H54 (cell line): ENCODE results near the gene OSBPL5.

Experiments used
- DNase-seq: peaks from one replicate; pipeline ENCODE4 v3.0.0; 2011; ENCODE audit warnings: low spot score, mixed read lengths; ENCODE audit not compliant: insufficient read length
- FAIRE-seq: peaks from 3 replicates; lab custom pipeline; 2011; peaks lifted over from hg19 to GRCh38; lab: Jason Lieb, UNC
- POLR2A ChIP-seq: IDR thresholded peaks from 2 replicates; pipeline ENCODE4 v1.6.1; 2011; ENCODE audit warnings: low read depth, mild to moderate bottlenecking, low read length

OSBPL5 gene

DNA sequence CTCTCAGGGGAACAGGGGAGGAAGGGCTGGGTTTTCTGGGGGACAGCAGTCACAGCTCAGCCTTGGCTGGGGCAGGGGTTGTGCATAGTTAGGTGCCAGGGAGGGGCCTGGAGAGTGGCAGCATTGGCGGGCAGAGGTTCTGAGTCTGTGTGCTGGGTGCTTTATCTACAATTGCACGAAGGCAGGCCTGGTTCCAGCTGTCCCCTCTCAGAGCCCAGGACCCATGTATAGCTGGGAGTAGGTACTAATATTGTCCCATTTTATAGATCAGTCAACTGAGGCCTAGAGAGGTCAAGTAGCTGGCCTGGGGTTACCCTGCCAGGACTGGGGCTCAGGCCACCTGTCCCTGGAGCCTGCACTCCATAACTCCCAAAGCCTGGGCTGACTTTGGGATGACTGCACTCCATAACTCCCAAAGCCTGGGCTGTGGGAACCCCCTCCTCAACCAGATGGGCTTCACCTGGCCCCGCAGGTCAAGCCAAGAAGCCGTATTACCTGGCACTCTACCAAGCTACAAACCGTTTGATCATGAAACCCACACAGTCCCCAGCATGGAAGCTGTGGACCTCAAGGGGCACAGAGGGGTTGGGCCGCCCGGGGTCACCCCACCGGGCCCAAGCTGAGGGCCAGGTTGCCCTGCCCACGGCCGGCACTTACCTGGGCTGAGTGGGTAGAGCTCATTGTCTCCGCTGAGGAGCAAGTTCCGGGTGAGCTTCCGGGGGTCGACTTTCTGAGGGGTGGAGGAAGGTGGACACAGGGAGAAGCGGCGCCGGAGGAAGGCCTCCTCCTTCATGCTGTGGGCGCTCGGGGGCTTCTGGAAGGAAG lies 36.5 kb downstream of the OSBPL5 start:
- TF ChIP-seq POLR2A = no peak
- DNase-seq = no peak
- no peak for FAIRE-seq

DNA sequence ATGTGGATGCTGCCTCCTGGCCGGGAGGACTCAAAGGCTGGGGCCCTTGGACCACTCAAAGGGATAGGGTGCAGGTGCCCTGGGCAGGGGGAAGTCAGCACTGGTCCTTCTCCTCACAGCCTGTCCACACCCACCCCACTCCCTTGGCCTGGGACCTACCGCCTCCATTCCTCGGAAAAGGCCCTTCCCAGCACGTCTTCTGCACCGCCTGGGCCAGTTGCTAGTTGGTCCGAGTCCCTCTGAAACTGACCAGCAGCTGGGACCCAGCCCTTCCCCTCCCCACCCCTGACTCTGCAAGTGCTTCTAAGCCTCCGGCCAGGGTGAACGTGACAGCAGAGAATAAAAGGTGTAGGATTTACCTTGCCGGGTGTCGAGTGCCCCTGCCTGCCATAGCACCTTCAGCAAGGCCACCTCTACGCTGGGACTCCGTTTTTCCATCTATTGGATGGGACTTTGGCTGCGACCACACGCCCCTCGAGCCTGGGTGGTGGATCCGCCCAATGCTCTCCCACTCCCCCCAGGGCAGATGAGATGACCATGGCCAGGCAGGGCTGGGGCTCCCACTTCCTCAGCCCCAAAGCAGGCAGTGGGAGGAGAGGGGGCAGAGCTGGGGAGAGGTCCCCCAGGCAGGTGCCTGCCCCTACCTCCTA lies 37.3 kb downstream of the OSBPL5 start:
- DNase-seq (no peak), FAIRE-seq (no peak)
- TF ChIP-seq POLR2A = no peak

DNA sequence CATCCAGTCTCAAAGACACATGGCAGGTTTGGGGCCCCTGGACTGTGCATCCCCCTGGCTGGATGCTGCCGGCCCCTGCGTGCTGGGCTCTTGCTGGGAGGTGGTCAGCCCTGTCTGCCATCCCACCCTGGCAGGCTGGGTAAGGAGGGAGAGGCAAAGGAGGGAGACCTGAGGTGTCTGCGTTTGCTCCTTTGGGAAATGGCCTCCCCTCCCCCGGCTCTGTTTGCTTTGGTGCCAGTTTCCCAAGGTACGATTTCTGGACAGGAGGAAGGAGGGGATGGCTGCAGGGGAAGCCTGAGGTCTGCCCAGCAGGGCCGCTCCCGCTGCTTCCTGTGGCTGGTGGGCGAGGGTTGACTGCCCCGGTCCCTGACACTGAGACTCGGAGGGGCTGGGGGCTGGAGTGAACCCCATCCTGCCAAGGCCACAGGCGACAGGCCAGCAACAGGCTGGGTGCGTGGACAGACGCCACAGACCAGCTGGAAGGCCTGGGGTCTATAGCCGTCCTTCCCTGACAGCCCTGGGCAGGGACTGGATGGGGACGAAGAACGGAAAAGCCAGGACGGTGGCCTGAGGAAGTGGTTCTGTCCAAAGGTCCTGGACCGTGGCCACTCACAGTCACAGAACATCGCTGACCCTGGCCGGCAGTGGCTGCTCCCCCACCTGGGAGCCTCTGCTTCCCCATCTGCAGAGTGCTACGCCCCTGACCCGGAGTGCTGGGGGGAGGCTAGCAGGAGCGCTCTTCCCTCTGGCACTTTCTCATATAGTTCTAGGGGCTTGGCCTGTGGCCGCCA lies 38.0 kb downstream of the OSBPL5 start:
- DNase-seq = no peak
- no peak for FAIRE-seq

GRCh38 chr11:3126207-3126865 lies 38.8 kb downstream of the OSBPL5 start:
- DNase-seq (no peak), FAIRE-seq (no peak)
- TF ChIP-seq POLR2A = no peak

More for the DNA sequence above, 38.0 kb downstream of the OSBPL5 start:
- TF ChIP-seq POLR2A = no peak

GRCh38 chr11:3124821-3125220 lies 40.3 kb downstream of the OSBPL5 start:
- TF ChIP-seq POLR2A = no peak
- DNase-seq (no peak), FAIRE-seq (no peak)

DNA sequence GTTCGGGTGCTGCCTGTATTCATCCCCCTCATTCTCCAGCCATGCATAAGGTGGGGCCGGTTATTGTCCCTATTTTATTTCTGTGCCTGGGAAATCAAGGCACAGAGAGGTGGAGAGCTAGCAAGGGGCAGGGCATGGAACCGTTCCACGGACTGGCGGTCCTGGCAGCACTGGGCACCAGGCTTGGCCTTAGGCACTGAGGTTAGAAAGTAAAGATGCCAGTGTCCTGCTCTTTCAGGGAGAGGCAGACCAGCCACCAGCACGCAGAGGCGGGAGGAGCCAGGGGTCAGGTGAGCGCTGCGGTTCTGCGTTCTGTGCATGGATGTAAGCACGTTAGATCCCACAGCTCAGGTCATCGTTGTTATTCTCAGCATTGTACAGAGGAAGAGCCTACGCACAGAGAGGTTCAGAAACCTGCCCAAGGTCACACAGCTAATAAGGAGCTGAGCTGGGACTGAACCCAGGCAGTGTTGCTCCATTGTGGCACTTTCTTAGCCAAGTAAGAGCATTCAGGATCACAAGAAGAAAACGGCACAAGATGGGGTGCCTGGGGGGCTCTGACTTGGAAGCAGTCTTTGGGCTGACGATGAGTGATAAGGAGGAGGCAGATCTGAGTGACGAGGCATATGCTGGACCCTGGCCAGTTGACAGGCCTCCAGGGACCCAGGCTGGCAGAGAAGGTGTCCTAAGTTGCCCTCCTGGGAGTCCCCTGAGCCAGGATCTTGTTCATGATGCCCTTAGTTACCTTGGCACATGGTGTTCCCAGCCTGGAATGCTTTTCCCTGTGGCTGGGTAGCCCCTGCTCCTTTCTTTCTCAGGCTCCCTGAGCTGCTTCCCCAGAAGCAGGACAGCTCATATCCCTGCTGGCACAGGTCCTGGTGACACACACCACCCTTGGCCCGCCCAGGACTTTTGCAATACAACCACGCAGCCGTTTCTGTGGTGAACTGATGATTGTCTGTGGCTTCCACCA lies 41.1 kb downstream of the OSBPL5 start:
- FAIRE-seq = peak; percentile 64
- TF ChIP-seq POLR2A = no peak
- DNase-seq = peak; percentile 89

- FAIRE-seq (no peak), DNase-seq (no peak)
- TF ChIP-seq POLR2A = no peak
Measured at GRCh38 chr11:3123305-3123704, 41.8 kb downstream of the OSBPL5 start.

DNA sequence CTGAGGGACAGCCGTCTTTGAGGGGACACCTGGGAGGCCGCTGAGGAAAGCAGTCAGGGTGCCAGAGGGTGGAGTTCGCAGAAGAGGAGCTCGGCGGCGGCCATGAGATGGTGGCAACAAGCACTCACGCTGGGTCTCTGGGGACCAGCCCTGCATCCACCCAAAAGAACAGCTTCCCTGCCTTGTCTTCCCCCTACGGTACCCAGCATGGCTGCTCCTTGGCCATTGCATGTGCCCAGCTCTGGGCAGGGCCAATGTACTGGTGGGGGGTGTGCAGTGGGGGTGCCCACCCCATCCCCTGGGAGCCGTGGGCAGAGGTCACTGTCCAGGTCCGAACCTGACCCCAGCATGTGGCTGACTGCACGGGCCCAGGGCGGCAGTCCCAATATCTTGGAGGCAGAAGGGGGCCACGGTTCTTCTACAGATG lies 42.3 kb downstream of the OSBPL5 start:
- FAIRE-seq (no peak), DNase-seq (no peak)
- no peak for TF ChIP-seq POLR2A

DNA sequence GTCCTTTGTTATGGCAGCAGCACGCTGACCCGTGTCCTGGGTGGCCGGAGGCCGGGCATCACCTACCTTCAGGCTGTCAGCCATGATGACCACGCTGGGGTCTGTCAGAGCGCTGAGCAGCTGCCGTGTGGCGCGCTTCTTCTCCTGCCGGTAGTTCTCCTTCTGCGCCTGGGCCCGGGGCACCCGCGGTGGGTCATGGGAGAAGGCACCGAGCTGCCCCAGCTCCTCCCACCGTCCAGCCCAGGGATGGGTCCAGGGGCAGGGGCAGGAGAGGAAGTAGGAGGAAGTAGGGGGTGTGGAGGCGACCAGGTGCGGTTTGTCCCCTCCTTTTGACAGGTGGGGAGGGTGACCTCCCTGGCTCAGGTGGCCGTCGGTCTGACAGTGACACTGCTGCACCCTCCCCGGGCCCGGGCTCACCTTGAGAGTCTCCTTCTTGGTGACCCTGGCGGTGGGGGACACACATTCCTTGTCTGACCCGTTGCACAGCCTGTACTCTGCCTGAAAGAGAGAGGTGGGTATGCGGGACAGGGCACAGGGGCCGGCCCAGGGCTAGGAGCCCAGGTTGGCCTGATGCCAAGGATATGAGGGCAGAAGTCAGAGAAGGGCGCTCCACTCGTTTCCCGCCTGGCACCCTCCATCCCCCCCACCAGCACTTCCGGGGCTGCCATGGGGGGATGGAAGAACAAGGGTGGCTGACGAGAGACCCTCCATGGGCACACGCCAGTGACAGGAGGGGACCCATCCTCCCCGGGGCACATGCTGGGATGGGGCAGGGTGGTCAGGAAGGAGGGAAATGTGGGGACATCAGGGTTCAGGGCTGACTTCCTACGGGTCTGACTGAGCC lies 43.0 kb downstream of the OSBPL5 start:
- no peak for TF ChIP-seq POLR2A
- no peak for DNase-seq
- no peak for FAIRE-seq

GRCh38 chr11:3121416-3121815 lies 43.7 kb downstream of the OSBPL5 start:
- FAIRE-seq = no peak
- DNase-seq = no peak
- TF ChIP-seq POLR2A = no peak

GRCh38 chr11:3120071-3120792 lies 44.9 kb downstream of the OSBPL5 start:
- DNase-seq (no peak), FAIRE-seq (no peak)
- no peak for TF ChIP-seq POLR2A
